H1 (cell line): ENCODE results near the gene TMEM121B.

ENCODE experiments used
- CTCF ChIP-seq, 3 experiments: IDR thresholded peaks; 1 replicate in 2 of 3; 2 replicates in 1 of 3; pipeline versions ENCODE4 v1.5.1 to v1.6.1; 2011; ENCODE audit warnings: low read length in 3 of 3, mild to moderate bottlenecking in 3 of 3, inconsistent platforms in 2 of 3, low read depth in 1 of 3, moderate library complexity in 1 of 3; ENCODE audit not compliant: insufficient read depth in 1 of 3; ENCODE audit errors: control extremely low read depth in 1 of 3
- EZH2 ChIP-seq: fragments of 200-600 bp; sonication (generic); IDR thresholded peaks from 2 replicates; pipeline ENCODE4 v1.7.1; 2012; ENCODE audit warnings: low read depth, mild to moderate bottlenecking, moderate library complexity, low read length, inconsistent platforms; ENCODE audit not compliant: severe bottlenecking
- GABPA ChIP-seq: IDR thresholded peaks from 2 replicates; pipeline ENCODE4 v1.6.1; 2011; ENCODE audit warnings: mild to moderate bottlenecking, low read length, moderate library complexity, borderline replicate concordance; ENCODE audit not compliant: insufficient read depth
- JUND ChIP-seq: IDR thresholded peaks from 2 replicates; pipeline ENCODE4 v1.6.1; 2011; ENCODE audit warnings: mild to moderate bottlenecking, improper control_type of control experiment, low read length
- MAX ChIP-seq: IDR thresholded peaks from 2 replicates; pipeline ENCODE4 v1.6.1; 2012; ENCODE audit warnings: inconsistent platforms
- POLR2A ChIP-seq, 2 experiments: IDR thresholded peaks; 1 replicate in 1 of 2; 2 replicates in 1 of 2; pipeline ENCODE4 v1.6.1; 2011; ENCODE audit warnings: low read depth in 2 of 2, low read length in 2 of 2, mild to moderate bottlenecking in 2 of 2; ENCODE audit errors: control extremely low read depth in 1 of 2
- RBBP5 ChIP-seq: IDR thresholded peaks from 2 replicates; pipeline ENCODE4 v1.7.1; 2012; ENCODE audit warnings: low read depth, mild to moderate bottlenecking, inconsistent platforms, low read length, moderate library complexity, borderline replicate concordance
- SAP30 ChIP-seq: fragments of 300-600 bp; sonication (generic); IDR thresholded peaks from 2 replicates; pipeline ENCODE4 v1.7.1; 2012; ENCODE audit warnings: low read length, moderate library complexity, mild to moderate bottlenecking, inconsistent platforms; ENCODE audit not compliant: insufficient read depth, insufficient replicate concordance

- TF ChIP-seq CTCF (IDR thresholded peaks at IDR 0.05; ENCODE audit: control extremely low read depth in 1 of 3, insufficient read depth in 1 of 3, low read depth in 1 of 3, low read length in 3 of 3) (no peak), GABPA (no peak), MAX (no peak), JUND (no peak), SAP30 (no peak), EZH2 (no peak), POLR2A (IDR thresholded peaks at IDR 0.05; ENCODE audit: control extremely low read depth in 1 of 2, low read depth in 2 of 2, low read length in 2 of 2) (no peak), RBBP5 (no peak)
These were observed 17.4 kb upstream of the TMEM121B start for GRCh38 chr22:17138513-17138912.
